Measurements from ENCODE around the gene C3orf62.
"Not testable (repeated sequence)": the region's sequence is repeated elsewhere in the genome, so short reads cannot be mapped to it uniquely, and the experiment has no call there.

C3orf62 gene

DNA sequence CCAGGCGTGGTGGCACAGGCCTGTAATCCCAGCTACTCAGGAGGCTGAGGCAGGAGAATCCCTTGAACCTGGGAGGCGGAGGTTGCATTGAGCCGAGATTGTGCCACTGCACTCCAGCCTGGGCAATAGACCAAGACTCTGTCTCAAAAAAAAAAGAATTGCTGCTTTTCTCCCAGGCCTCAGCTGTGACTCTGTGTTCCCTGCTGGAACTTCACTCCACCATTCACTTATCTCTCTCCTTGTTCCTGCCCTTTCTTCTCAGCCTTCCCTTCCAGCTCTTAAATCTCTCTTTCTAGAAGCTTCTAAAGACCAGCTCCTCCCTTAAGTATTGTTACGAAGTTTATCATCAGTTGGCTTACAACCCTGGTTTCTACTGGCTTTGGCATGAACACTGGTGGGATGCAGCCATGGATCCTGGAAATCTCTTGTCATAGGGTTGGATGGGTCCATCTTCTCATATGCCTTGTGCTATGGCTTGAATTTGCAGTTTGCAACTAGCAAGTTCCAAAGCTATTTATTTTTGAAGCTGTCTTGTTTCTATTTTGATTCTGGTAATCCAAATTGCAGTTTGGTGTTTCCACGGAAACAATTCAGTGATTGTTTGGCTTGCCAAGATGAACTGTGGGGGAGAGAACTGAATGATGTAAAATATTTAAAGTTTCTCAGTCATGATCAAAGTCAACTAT is 10.5 kb downstream of the C3orf62 start:
- no peak for DNase-seq

GRCh38 chr3:49265661-49266386 is 11.2 kb downstream of the C3orf62 start:
- no peak for DNase-seq

DNA sequence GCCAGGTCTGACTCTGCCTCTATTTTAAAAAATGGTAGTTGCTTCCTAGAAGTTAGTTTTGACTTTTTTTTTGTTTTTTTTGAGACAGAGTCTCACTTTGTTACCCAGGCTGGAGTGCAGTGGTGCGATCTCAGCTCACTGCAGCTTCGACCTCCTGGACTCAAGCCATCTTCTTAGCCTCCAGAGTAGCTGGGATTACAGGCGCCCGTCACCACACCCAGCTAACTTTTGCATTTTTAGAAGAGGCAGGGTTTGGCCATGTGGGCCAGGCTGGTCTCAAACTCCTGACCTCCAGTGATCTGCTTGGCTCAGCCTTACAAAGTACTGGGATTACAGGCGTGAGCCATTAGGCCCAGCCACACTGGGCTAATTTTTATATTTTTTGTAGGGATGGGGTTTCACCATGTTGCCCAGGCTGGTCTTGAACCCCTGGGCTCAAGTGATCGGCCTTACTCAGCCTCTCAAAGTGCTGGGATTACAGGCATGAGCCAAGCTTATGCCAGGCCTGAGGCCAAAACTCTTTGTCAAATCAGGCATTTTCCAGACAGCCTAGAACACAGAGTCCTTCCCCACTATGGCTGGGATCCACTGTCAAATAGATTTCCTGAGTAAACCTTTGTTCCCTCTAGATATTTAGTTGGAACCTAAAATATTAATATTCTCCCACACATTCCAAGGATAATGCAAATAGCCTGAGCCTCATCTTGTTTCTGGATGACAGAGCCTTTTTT is 13.7 kb downstream of the C3orf62 start:
- no peak for DNase-seq

GRCh38 chr3:49260806-49261324 is 16.2 kb downstream of the C3orf62 start:
- no peak for DNase-seq

DNA sequence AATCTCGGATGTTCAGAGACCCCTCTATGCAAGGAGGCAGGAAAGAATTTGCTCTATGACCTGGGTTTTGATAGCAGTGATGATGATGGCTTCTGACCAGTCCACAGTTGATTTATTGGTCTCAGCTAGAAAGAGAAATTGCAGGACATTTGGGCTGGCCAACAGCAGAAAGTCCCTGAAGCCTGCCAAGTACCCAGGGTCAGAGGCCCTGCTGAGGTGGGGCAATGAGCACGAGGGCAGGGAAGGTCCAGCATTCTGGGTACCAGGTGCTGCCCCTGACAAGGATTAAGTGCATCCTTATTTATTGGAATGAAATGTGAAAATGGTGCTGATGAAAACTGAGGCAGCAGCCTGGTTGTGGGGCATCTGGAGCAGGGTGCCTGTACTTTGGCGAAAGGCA is 19.8 kb downstream of the C3orf62 start:
- no peak for DNase-seq

DNA sequence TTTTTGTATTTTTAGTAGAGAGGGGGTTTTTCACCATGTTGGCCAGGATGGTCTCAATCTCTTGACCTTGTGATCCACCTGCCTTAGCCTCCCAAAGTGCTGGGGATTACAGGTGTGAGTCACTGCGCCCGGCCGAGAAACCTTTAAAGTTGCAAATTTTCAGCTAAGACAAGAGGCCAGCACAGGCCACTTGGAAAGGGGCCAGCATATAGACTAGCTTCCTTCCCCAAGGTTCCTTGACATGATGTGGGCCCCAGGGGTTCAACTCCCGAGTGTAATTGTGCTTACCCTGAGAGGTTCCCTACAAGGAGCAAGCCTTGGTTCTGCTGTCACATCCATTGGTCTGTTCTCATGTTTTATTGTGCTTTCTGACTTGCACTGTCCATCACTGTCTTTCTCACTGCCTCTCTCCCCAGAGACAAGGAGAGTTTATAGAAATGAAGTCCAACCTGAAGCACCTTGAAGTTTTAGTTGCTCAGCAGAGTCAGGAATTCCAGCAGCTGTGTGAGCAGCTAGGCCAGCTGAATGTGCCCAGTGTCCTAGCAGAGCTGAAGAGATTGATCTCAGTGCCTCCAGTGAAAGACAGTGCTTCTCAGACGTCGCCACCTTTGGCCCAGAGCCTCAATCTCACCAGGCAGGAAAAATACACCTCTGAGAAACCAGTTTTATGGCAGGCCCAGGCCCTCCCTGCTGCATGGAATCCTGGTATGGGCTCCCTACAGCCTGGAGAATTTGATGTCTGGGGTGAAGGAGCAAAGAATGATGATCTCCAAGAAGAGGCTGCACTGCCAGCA is 21.1 kb downstream of the C3orf62 start:
- no peak for DNase-seq

- no peak for DNase-seq
Observed at GRCh38 chr3:49255112-49255511, 21.9 kb downstream of the C3orf62 start.

DNA sequence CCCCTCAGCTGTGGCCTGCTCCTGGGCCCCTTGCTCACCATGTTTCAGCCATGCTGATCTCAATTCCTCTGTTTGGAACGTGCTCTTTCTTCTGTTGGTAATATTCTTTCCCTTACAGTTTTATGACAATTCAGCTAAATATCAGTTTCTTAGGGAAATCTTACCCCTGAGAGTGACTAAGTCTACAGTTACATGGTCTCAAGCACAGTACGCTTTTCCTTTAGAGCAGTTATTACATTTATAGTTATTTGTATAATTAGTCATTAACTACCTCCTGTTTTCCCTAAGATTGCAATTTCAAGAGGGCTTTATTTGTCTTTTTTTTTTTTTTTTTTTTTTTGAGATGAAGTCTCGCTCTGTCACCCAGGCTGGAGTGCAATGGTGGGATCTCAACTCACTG is 23.5 kb downstream of the C3orf62 start:
- DNase-seq: no peak

GRCh38 chr3:49248840-49249227 is 28.2 kb downstream of the C3orf62 start:
- no peak for DNase-seq

DNA sequence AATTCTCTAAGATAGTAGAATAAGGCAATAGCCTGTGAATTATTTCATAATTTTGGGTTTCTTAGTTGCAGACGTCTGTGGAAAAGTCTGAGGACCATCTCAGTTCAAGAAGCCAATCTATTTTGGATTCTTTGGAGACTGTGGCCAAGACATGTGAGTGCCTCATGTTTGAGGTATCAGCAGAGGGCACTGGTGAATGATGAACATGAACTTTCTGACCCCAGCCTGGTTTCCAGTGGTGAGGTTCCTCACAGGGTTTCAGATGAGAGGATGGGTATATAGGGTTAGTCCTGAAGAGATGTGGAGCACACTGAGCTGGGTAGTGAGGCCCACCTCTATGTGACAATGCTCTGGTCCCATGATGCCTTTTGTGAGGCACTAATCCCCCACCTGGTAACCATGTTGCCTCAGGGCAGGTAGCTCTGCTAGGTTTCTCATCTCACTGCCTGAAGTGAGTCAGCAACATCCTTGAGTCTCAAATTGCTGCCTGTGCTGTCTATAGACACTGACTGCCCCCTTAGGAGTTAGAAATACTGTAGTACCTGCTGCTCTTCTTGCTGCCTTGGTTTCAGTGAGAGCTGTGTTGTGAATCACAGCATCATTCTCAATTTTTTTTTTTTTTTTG is 32.3 kb downstream of the C3orf62 start:
- no peak for DNase-seq

DNA sequence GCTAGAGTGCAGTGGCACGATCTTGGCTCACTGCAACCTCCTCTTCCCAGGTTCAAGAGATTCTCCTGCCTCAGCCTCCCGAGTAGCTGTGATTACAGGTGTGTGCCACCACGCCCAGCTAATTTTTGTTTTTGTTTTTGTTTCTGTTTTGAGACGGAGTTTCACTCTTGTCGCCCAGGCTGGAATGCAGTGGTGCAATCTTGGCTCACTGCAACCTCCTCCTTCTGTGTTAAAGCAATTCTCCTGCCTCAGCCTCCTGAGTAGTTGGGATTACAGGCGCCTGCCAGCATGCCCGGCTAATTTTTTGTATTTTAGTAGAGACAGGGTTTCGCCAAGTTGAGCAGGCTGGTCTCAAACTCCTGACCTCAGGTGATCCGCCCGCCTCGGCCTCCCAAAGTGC is 36.9 kb downstream of the C3orf62 start:
- not testable (repeated sequence) for DNase-seq

GRCh38 chr3:49238274-49239127 is 38.5 kb downstream of the C3orf62 start:
- no peak for DNase-seq

DNA sequence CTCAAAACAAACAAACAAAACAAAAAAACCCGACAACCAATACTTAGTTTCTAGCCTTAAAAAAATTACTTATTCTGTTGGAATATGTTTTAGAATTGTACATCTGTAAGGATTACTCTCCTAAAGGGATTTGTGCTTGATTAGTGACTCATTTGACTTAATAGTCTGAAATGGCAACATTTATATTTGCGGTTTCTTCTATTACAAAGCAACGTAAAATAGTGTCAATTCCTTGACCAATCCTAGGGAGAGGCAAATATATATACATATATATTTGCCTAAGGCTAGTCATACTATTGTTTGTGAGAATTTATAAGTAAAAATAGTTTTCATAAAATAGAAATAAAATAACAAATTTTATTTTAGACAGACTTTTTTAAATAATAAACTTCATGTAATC is 39.7 kb downstream of the C3orf62 start:
- DNase-seq: no peak

DNA sequence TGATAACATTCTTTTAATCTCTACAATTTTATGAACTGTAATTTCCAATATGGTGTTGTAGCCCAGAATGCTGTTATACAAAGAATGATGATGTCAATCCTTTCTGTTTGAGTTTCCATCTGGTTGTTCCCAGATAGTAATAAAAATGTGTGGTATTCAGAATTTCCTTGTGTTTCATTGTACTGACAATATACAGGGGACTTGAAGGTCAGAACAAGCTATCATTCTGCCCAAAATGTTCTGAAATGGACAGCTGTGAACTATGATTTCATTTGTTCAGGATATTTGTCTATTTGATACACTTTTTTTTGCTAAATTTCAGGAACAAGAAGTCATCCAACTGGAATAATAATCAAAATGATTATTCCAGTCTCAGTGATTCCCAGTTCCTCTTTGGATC is 40.8 kb downstream of the C3orf62 start:
- DNase-seq: no peak

GRCh38 chr3:49228817-49229216 is 48.2 kb downstream of the C3orf62 start:
- not testable (repeated sequence) for DNase-seq

DNA sequence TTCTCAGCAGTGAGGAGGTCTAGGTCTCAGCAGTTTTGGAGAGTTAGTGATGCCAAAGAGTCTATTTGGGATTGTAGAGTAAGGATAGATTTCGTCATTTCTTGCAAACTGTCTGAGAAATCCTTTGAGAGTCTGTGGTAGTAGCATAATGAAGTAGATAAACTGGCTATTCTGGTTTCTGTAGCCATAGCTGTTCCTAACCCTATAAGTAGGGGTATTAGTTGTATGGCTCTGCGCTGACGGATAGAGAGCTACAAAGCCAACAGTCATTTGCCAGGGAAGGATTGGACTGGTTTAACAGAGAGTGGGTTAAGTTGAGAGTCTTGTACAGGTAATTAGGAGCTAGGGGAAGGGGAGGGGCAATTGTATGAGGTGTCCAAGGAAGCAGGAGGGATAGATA is 55.0 kb downstream of the C3orf62 start:
- DNase-seq: no peak

GRCh38 chr3:49220985-49221563 is 56.0 kb downstream of the C3orf62 start:
- not testable (repeated sequence) for DNase-seq

DNA sequence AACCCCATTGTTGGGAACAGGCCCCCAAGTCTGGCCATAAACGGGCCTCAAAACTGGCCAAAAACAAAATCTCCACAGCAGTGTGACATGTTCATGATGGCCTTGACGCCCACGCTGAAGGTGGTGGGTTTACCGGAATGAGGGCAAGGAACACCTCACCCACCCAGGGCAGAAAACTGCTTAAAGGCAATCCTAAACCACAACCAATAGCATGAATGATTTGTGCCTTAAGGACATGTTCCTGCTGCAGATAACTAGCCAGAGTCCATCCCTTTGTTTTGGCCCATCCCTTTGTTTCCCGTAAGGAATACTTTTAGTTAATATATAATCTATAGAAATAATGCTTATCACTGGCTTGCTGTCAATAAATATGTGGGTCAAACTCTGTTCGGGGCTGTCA is 57.9 kb downstream of the C3orf62 start:
- DNase-seq: no peak

All from activated CD8-positive, alpha-beta memory T cell treated with anti-CD3 and anti-CD28 coated beads, Interleukin-2, amount 50 U/mL, for 4 hours (primary cell).